Esophagus squamous epithelium (tissue), 4 donors: ENCODE measurements around the gene MICAL3.

Source experiments
- POLR2A ChIP-seq, 4 donors: fragments of 450-650 bp; IDR thresholded peaks; one replicate each; pipeline ENCODE4 v1.6.1; 2017; ENCODE audit warnings: antibody characterized with exemption in 4 of 4, mild to moderate bottlenecking in 4 of 4, moderate library complexity in 3 of 4
- TF ChIP-seq, protein P1 (sequence below), 6 experiments: fragments of 450-650 bp in 4 of 6; fragments of 200-600 bp in 2 of 6; sonication (generic) in 2 of 6; IDR thresholded peaks; one replicate each; pipeline ENCODE4 v1.5.1; 2016 to 2019; ENCODE audit warnings: antibody characterized with exemption in 6 of 6, mild to moderate bottlenecking in 4 of 6, moderate library complexity in 4 of 6

- no peak for TF ChIP-seq POLR2A (IDR thresholded peaks at IDR 0.05)
- TF ChIP-seq, protein P1, sequence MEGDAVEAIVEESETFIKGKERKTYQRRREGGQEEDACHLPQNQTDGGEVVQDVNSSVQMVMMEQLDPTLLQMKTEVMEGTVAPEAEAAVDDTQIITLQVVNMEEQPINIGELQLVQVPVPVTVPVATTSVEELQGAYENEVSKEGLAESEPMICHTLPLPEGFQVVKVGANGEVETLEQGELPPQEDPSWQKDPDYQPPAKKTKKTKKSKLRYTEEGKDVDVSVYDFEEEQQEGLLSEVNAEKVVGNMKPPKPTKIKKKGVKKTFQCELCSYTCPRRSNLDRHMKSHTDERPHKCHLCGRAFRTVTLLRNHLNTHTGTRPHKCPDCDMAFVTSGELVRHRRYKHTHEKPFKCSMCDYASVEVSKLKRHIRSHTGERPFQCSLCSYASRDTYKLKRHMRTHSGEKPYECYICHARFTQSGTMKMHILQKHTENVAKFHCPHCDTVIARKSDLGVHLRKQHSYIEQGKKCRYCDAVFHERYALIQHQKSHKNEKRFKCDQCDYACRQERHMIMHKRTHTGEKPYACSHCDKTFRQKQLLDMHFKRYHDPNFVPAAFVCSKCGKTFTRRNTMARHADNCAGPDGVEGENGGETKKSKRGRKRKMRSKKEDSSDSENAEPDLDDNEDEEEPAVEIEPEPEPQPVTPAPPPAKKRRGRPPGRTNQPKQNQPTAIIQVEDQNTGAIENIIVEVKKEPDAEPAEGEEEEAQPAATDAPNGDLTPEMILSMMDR (IDR thresholded peaks at IDR 0.05), result no peak
Observed at GRCh38 chr22:17892376-17892775, 132.0 kb downstream of the MICAL3 start.
